ENCODE data around the gene EXOSC10. TPM values are rescaled to one million over a fixed set of nuclear protein-coding genes. Genes with fewer than 3 reads are reported as not detected.
A peak's percentile ranks its signal among the peaks of the same experiment; 100 is the strongest.
"Not testable (repeated sequence)": the region's sequence is repeated elsewhere in the genome, so short reads cannot be mapped to it uniquely, and the experiment has no call there.

Gene EXOSC10
- total RNA-seq, 1 experiment from 2014 or later, result 72.4 TPM

DNA sequence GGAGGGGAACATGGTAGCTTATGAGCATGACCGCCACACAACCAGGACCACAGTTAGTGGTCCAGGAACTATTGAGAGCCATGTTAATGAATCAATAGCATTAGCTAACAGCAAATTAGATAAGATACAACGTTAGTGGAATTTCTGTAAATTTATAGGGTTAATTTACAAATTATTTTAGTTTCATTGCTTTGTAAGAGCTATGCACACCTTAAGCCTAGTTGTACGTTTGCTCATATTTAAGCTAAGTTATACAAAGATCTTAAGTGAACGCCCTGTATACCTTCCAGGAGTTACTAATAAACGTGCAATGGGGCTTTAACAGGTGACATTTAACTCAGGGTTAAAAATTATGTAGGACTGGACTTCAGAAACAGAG lies 749 bp downstream of the EXOSC10 start:
- no peaks in the 10 kb centered on the region for H3K27me3 ChIP-seq (replicated peaks)
- peak overlapping the region; percentile 95 for H3K4me3 ChIP-seq
- H3K27ac ChIP-seq, result peak overlapping the region; percentile 87
- no peak for DNase-seq (ENCODE audit: low read depth in 1 of 2, low spot score in 2 of 2)
- H3K9me3 ChIP-seq (replicated peaks), result no peaks in the 10 kb centered on the region
- peaks cover 52% of the 10 kb centered on the region for H3K36me3 ChIP-seq
- peaks cover 13% of the 10 kb centered on the region for H3K4me1 ChIP-seq (replicated peaks)

- peaks cover 93% of the 10 kb centered on the region for H3K36me3 ChIP-seq
- H3K4me1 ChIP-seq (replicated peaks); H3K27ac ChIP-seq; H3K4me3 ChIP-seq; DNase-seq (ENCODE audit: low read depth in 1 of 2, low spot score in 2 of 2); H3K27me3 ChIP-seq (replicated peaks); H3K9me3 ChIP-seq (replicated peaks): not testable (repeated sequence)
Observed at GRCh38 chr1:11083784-11084183, 15.9 kb downstream of the EXOSC10 start.

DNA sequence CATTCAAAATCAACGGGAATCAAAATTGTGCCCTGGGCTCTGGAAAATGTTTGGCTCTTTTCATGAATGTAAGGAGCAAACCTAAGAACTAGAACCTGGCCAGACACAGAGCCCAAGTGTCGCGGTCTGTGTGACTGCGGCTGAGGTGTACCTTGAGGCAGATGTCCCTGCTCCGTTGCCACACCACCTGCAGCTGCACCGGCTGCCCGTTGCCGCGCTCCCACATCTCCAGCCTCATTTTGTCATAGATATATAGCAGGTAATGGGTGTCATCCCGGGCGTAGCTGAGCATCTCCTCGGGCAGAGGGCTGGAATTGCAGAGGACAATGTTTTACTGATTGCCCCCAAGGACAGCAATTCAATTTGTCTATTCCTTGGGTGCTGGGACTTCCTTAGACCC lies 18.7 kb downstream of the EXOSC10 start:
- Histone ChIP-seq H3K9me3 (replicated peaks) (no peaks in the 10 kb centered on the region), H3K27me3 (replicated peaks) (no peaks in the 10 kb centered on the region), H3K4me1 (replicated peaks) (no peaks in the 10 kb centered on the region), H3K36me3 (peaks cover 92% of the 10 kb centered on the region), H3K4me3 (no peak overlapping the region), H3K27ac (no peak overlapping the region)
- no peak for DNase-seq (ENCODE audit: low read depth in 1 of 2, low spot score in 2 of 2)

- Histone ChIP-seq H3K9me3 (replicated peaks) (no peaks in the 10 kb centered on the region), H3K27me3 (replicated peaks) (no peaks in the 10 kb centered on the region), H3K36me3 (peaks cover 90% of the 10 kb centered on the region), H3K4me3 (no peak overlapping the region), H3K27ac (no peak overlapping the region), H3K4me1 (replicated peaks) (no peaks in the 10 kb centered on the region)
- no peak for DNase-seq (ENCODE audit: low read depth in 1 of 2, low spot score in 2 of 2)
Observed at GRCh38 chr1:11078631-11079030, 21.0 kb downstream of the EXOSC10 start.

- not testable (repeated sequence) for H3K27ac ChIP-seq; H3K4me3 ChIP-seq; H3K27me3 ChIP-seq (replicated peaks); H3K4me1 ChIP-seq (replicated peaks); DNase-seq (ENCODE audit: low read depth in 1 of 2, low spot score in 2 of 2); H3K9me3 ChIP-seq (replicated peaks)
- peaks cover 91% of the 10 kb centered on the region for H3K36me3 ChIP-seq
Observed at GRCh38 chr1:11073398-11073797, 26.3 kb downstream of the EXOSC10 start.

- Histone ChIP-seq H3K36me3 (peaks cover 93% of the 10 kb centered on the region), H3K4me3 (no peak overlapping the region)
Observed at GRCh38 chr1:11072216-11072917, 27.3 kb downstream of the EXOSC10 start.

DNA sequence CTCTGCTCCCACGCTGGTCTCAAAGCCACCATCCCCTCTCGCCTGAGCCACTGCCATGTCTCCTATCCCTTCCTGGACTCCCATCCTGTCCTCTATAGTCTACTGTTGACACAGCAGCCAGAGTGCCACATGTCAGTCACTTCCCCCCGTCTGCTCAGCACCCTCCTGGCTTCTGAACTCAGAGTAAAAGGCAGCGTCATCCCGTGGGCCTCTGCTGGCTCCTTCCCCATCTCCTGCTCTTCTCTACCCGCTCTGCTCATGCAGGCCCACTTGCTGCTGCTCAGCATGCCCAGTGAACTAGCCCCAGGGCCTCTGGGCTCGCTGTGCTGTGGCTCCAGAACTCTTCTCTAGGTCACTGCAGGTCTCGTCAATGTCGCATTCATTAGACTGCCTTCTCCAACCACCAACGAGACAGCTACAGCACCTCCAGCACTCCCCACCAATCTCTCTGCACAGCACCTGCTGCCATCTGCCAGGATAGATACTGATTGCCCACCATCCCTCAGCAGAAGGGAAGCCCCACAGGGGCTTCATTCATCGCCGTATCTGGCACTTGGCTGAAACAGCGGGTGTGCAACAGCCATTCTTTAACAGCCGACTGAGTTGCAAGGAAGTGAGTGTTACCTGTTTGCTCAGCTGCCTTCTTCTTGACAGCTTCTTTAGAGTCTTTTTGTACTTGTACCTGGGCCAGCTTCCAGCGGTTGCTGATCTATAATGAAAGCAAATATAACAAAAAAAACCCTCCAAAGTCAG lies 28.0 kb downstream of the EXOSC10 start:
- no peak overlapping the region for H3K4me3 ChIP-seq
- H3K9me3 ChIP-seq (replicated peaks), result no peaks in the 10 kb centered on the region
- peaks cover 91% of the 10 kb centered on the region for H3K36me3 ChIP-seq
- no peaks in the 10 kb centered on the region for H3K4me1 ChIP-seq (replicated peaks)
- H3K27me3 ChIP-seq (replicated peaks), result no peaks in the 10 kb centered on the region
- no peak for DNase-seq (ENCODE audit: low read depth in 1 of 2, low spot score in 2 of 2)
- no peak overlapping the region for H3K27ac ChIP-seq

More at GRCh38 chr1:11072216-11072917, 27.3 kb downstream of the EXOSC10 start:
- no peaks in the 10 kb centered on the region for H3K4me1 ChIP-seq (replicated peaks)
- DNase-seq (ENCODE audit: low read depth in 1 of 2, low spot score in 2 of 2), result no peak
- H3K27me3 ChIP-seq (replicated peaks), result no peaks in the 10 kb centered on the region
- no peak overlapping the region for H3K27ac ChIP-seq
- H3K9me3 ChIP-seq (replicated peaks), result no peaks in the 10 kb centered on the region

- Histone ChIP-seq H3K36me3 (peaks cover 91% of the 10 kb centered on the region), H3K9me3 (replicated peaks) (no peaks in the 10 kb centered on the region), H3K27ac (no peak overlapping the region), H3K27me3 (replicated peaks) (no peaks in the 10 kb centered on the region), H3K4me1 (replicated peaks) (no peaks in the 10 kb centered on the region), H3K4me3 (no peak overlapping the region)
- no peak for DNase-seq (ENCODE audit: low read depth in 1 of 2, low spot score in 2 of 2)
Observed at GRCh38 chr1:11070876-11071275, 28.8 kb downstream of the EXOSC10 start.

- no peak overlapping the region for H3K4me3 ChIP-seq
Observed at GRCh38 chr1:11068600-11069473, 30.8 kb downstream of the EXOSC10 start.

DNA sequence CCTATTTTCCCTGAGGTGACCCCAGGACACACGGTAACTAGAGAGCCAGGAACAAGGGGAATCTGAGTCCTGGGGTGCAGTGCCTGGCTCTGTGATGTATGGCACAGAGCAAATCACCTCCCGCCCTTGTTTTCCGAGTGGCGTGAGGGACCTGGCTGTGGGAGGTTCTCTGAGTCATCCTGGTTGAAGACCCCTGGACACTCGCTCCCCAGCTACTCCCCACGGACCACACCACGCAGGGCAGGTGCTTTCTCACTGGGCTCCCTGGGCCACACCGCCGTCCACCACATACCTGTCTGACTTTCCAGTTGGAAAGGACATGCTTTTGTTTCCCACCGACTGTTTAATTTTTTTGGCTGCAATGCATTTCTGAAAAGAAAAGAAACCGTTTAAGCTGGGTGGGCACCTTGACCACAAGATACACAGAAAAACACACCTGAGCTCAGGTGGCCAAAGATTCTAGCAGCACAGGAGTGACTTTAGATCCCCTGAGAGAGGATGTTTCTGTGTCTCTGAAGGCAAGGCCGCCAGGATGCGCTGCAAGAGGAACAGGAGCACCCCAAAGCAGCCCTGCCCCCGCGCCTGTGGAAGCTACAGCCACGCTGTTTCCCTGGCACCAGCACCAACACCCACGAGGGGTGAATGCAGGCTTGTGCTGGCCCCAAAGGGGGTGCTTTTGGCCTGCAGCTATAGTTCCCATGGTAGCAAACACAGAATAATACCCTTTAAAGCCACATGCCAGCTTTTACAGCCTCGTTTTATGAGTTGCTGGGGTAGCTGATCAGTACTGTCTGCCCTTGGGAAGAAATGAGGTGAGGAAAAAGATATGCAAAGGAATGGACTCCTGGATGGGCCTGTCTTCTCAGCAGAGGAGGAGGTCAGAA lies 31.7 kb downstream of the EXOSC10 start:
- peaks cover 86% of the 10 kb centered on the region for H3K36me3 ChIP-seq
- no peak for DNase-seq (ENCODE audit: low read depth in 1 of 2, low spot score in 2 of 2)
- H3K27me3 ChIP-seq (replicated peaks), result no peaks in the 10 kb centered on the region
- H3K4me3 ChIP-seq, result no peak overlapping the region
- no peak overlapping the region for H3K27ac ChIP-seq
- H3K4me1 ChIP-seq (replicated peaks), result no peaks in the 10 kb centered on the region
- no peaks in the 10 kb centered on the region for H3K9me3 ChIP-seq (replicated peaks)

More at GRCh38 chr1:11068600-11069473, 30.8 kb downstream of the EXOSC10 start:
- Histone ChIP-seq H3K9me3 (replicated peaks) (no peaks in the 10 kb centered on the region), H3K27me3 (replicated peaks) (no peaks in the 10 kb centered on the region), H3K4me1 (replicated peaks) (no peaks in the 10 kb centered on the region), H3K27ac (no peak overlapping the region), H3K36me3 (peaks cover 92% of the 10 kb centered on the region)
- DNase-seq (ENCODE audit: low read depth in 1 of 2, low spot score in 2 of 2), result no peak

DNA sequence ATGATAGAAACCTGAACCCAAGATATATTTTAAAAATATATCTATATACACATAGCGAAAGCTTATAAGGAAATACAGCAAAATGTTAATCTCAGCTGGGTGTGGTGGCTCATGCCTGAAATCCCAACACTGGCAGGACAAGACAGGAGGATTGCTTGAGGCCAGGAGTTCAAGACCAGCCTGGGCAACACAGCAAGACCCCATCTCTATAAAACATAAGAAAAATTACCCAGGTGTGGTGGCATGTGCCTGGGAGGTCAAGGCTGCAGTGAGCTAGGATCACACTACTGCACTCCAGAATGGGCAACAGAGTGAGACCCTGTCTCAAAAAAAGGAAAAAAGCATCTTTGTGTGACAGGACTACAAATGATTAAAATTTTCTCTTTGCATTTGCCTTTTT lies 33.9 kb downstream of the EXOSC10 start:
- DNase-seq (ENCODE audit: low read depth in 1 of 2, low spot score in 2 of 2), result no peak
- H3K9me3 ChIP-seq (replicated peaks), result no peaks in the 10 kb centered on the region
- peaks cover 4% of the 10 kb centered on the region for H3K4me1 ChIP-seq (replicated peaks)
- H3K27ac ChIP-seq, result no peak overlapping the region
- no peak overlapping the region for H3K4me3 ChIP-seq
- H3K36me3 ChIP-seq, result peaks cover 65% of the 10 kb centered on the region
- no peaks in the 10 kb centered on the region for H3K27me3 ChIP-seq (replicated peaks)

GRCh38 chr1:11064942-11065341 lies 34.7 kb downstream of the EXOSC10 start:
- Histone ChIP-seq H3K4me3 (no peak overlapping the region), H3K4me1 (replicated peaks) (peaks cover 6% of the 10 kb centered on the region), H3K36me3 (peaks cover 63% of the 10 kb centered on the region), H3K27me3 (replicated peaks) (no peaks in the 10 kb centered on the region), H3K27ac (no peak overlapping the region), H3K9me3 (replicated peaks) (no peaks in the 10 kb centered on the region)
- DNase-seq (ENCODE audit: low read depth in 1 of 2, low spot score in 2 of 2), result no peak

DNA sequence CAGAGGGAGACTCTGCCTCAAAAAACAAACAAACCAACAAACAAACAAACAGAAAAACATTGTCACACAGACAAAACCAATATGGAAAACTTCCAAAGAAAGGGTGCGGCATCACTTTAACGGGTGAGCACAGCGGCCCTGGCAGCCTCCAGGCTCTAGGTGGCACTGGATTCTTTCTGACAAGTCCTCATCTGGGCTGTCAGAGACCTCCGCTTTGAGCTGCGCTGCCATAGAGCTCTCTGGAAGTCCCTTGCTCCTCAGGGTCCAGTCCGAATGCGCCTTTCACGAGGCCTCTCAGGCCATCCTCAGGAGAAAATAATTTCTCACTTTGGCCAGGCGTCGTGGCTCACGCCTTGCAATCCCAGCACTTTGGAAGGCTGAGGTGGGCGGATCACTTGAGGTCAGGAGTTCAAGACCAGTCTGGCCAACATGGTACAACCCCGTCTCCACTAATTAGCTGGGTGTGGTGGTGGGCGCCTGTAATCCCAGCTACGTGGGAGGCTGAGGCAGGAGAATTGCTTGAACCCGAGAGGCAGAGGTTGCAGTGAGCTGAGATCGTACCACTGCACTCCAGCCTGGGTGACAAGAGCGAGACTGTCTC lies 35.6 kb downstream of the EXOSC10 start:
- DNase-seq (ENCODE audit: low read depth in 1 of 2, low spot score in 2 of 2), result not testable (repeated sequence)

More for the DNA sequence above, 35.6 kb downstream of the EXOSC10 start:
- not testable (repeated sequence) for H3K4me3 ChIP-seq; H3K27ac ChIP-seq; H3K9me3 ChIP-seq (replicated peaks); H3K27me3 ChIP-seq (replicated peaks)
- peaks cover 11% of the 10 kb centered on the region for H3K4me1 ChIP-seq (replicated peaks)
- H3K36me3 ChIP-seq, result peaks cover 61% of the 10 kb centered on the region
